22Rv1 (cell line): Measurements from ENCODE around the gene NECTIN3.

Experiments used
- ZFX ChIP-seq: fragments of 450-650 bp; IDR thresholded peaks from 2 replicates; pipeline ENCODE4 v1.6.1; 2017; ENCODE audit warnings: antibody characterized with exemption, borderline replicate concordance
- TF ChIP-seq, protein P1 (sequence below): fragments of 450-650 bp; IDR thresholded peaks from 2 replicates; pipeline ENCODE4 v1.5.1; 2017; ENCODE audit warnings: mild to moderate bottlenecking

DNA sequence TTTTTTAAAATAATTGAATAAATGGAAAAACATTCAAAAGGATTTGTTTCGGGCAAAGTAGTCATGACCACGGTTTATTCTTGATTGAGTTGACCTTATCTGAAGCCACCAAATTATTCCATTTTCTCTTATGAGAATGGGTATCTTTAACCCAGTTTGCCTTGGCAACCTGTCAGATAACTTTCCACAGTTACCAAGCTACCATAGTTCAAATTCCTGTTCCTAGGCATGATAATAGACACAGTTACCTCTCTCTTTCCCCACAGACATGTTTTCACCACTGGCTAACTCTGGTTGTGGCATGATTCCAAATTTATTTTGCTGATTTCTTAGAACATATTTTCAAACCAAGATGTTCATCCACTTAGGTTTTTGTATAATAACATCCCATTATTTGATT is 84.9 kb downstream of the NECTIN3 start:
- TF ChIP-seq, protein P1, sequence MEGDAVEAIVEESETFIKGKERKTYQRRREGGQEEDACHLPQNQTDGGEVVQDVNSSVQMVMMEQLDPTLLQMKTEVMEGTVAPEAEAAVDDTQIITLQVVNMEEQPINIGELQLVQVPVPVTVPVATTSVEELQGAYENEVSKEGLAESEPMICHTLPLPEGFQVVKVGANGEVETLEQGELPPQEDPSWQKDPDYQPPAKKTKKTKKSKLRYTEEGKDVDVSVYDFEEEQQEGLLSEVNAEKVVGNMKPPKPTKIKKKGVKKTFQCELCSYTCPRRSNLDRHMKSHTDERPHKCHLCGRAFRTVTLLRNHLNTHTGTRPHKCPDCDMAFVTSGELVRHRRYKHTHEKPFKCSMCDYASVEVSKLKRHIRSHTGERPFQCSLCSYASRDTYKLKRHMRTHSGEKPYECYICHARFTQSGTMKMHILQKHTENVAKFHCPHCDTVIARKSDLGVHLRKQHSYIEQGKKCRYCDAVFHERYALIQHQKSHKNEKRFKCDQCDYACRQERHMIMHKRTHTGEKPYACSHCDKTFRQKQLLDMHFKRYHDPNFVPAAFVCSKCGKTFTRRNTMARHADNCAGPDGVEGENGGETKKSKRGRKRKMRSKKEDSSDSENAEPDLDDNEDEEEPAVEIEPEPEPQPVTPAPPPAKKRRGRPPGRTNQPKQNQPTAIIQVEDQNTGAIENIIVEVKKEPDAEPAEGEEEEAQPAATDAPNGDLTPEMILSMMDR: no peak
- no peak for TF ChIP-seq ZFX
